ENCODE measurements around the gene WWTR1. TPM values are rescaled to one million over a fixed set of nuclear protein-coding genes. Genes with fewer than 3 reads are reported as not detected.

WWTR1 gene
- total and polyA plus RNA-seq, 2 of the 8 experiments (the other 6 are each of a cell fraction or from before 2014, with no cell fraction given), result 15.7 to 18.6 TPM

DNA sequence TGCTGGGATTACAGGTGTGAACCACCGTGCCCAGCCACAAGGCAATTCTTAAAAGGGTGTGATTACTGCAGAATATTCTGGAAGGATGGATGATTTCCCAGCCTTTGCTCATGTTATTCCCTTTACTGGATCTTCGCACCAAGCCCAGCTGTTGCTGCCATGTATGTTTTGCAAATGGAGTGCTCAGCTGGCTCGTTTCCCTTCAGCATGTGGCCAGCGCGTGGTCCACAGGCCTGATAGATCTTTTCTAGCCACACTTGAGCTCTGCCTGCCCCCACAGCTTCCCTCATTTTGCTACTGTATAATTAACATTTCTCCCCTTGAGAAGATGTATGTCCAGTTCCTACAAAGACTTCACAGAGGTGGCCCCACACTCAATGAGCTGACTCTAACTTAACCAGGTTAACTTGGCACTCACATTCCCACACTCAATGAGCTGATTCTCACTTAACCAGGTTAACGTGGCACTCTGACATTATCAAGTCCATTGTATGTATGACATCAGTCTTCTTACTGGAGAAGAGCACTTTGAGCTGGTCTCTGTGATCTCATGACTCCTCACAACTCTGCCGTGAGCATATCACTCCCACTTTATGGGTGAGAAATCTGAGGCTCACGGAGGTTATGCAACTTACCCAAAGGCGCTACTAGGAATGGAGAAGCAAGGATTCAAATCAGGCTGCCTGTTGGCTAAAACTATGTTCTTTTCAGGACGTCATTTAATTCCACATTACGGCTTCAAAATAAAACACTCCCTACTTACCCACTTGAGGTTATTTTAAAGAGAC lies 134.1 kb downstream of the WWTR1 start:
- Histone ChIP-seq H2AK5ac (ENCODE audit: low read depth, low read length) (no peak overlapping the region), H3K79me1 (ENCODE audit: low read depth, low read length) (no peaks in the 10 kb centered on the region), H2BK15ac (ENCODE audit: low read length) (no peak overlapping the region), H3K4me1 (replicated peaks in 1 of 4; ENCODE audit: control insufficient read depth in 3 of 4, insufficient read depth in 4 of 4, low read length in 3 of 4) (no peaks in the 10 kb centered on the region), H3K23ac (ENCODE audit: insufficient read length) (no peak overlapping the region), H3K14ac (ENCODE audit: insufficient read length) (no peak overlapping the region), H3K36me3 (ENCODE audit: control insufficient read depth in 2 of 4, insufficient read depth in 4 of 4, low read length in 3 of 4) (peaks cover 2 to 9% (median 4%) of the 10 kb centered on the region in 4 experiments; a peak in 4 of 8 replicates), H3K23me2 (ENCODE audit: low read depth, low read length) (no peaks in the 10 kb centered on the region), H4K5ac (ENCODE audit: insufficient read length, low read depth, low read length) (no peak overlapping the region), H4K91ac (replicated peaks; ENCODE audit: insufficient read length, low read length) (no peak overlapping the region), H3K27ac (ENCODE audit: low read depth, low read length) (no peak overlapping the region), H2BK120ac (replicated peaks; ENCODE audit: low read depth, low read length) (no peak overlapping the region), H3K4ac (replicated peaks; ENCODE audit: insufficient read length, low read depth, low read length) (no peak overlapping the region), H3K27me3 (replicated peaks in 1 of 4; ENCODE audit: control insufficient read depth in 3 of 4, extremely low read depth in 1 of 4, insufficient read depth in 3 of 4, low read length in 3 of 4) (no peaks in the 10 kb centered on the region), H2BK20ac (ENCODE audit: low read length) (no peak overlapping the region), H3K18ac (ENCODE audit: extremely low read depth, low read length) (no peak overlapping the region), H3K56ac (replicated peaks; ENCODE audit: insufficient read length, low read depth, low read length) (no peak overlapping the region), H3K4me2 (ENCODE audit: insufficient read depth in 1 of 2, low read depth in 2 of 2, low read length in 2 of 2) (no peak overlapping the region), H3K9ac (replicated peaks in 1 of 4; ENCODE audit: extremely low read depth in 1 of 4, low read depth in 3 of 4, low read length in 3 of 4) (no peak overlapping the region), H3K9me3 (ENCODE audit: insufficient read depth in 2 of 2, low read depth in 1 of 2, low read length in 1 of 2) (no peaks in the 10 kb centered on the region), H4K20me1 (replicated peaks in 1 of 2; ENCODE audit: control insufficient read depth in 1 of 2, insufficient read depth in 2 of 2, low read length in 2 of 2) (no peaks in the 10 kb centered on the region), H3K4me3 (ENCODE audit: extremely low read depth in 1 of 4, insufficient read depth in 2 of 4, low read depth in 3 of 4, low read length in 4 of 4) (no peak overlapping the region), H2AFZ (ENCODE audit: low read length) (no peak overlapping the region), H2BK12ac (ENCODE audit: low read depth, low read length) (no peak overlapping the region), H3K79me2 (ENCODE audit: control insufficient read depth in 1 of 2, insufficient read depth in 2 of 2, low read length in 2 of 2) (no peaks in the 10 kb centered on the region), H4K8ac (ENCODE audit: extremely low read depth, insufficient read depth, low read length) (no peak overlapping the region), H2BK5ac (ENCODE audit: low read depth, low read length) (no peak overlapping the region)
- FAIRE-seq (no peak), DNase-seq (ENCODE audit: low read depth in 1 of 2, low spot score in 2 of 2) (no peak)
- 92% methylated on average over 11 of the region's 11 CpGs; no CpG with 5 or more reads in 1 of the 2 experiments for WGBS, 2 experiments (ENCODE audit: extremely low coverage in 1 of 2, insufficient coverage in 1 of 2, insufficient read length in 1 of 2, insufficient replicate concordance in 2 of 2, low coverage in 1 of 2, low lambda C conversion rate in 2 of 2, missing lambda C conversion rate in 1 of 2)
- CTCF ChIA-PET (ENCODE audit: partially characterized antibody), result interaction anchor here (0.6 to 2.5 kb wide), 10 partner anchors 8 to 566 kb away, joined by 3 to 22 read pairs (median 6); no protein-coding TSS in a partner anchor
- POLR2A ChIA-PET (ENCODE audit: partially characterized antibody), result no interaction called here
- TF ChIP-seq TAF1 (IDR thresholded peaks at IDR 0.05; ENCODE audit: low read depth, low read length), result no peak
- TF ChIP-seq SAP30 (IDR thresholded peaks at IDR 0.05; ENCODE audit: insufficient read depth, insufficient replicate concordance, low read length), result no peak
- no peak for TF ChIP-seq HDAC2 (IDR thresholded peaks at IDR 0.05; ENCODE audit: borderline replicate concordance in 1 of 2, low read depth in 2 of 2, low read length in 2 of 2)
- no peak for TF ChIP-seq GABPA (IDR thresholded peaks at IDR 0.05; ENCODE audit: borderline replicate concordance, insufficient read depth, low read length)
- TF ChIP-seq SP4 (IDR thresholded peaks at IDR 0.05; ENCODE audit: low read length), result no peak
- no peak for TF ChIP-seq TAF7 (optimal IDR thresholded peaks at IDR 0.05; ENCODE audit: borderline replicate concordance, low read depth, low read length)
- TF ChIP-seq POLR2AphosphoS5 (IDR thresholded peaks at IDR 0.05; ENCODE audit: low read depth, low read length), result no peak
- TF ChIP-seq TEAD4 (IDR thresholded peaks at IDR 0.05; ENCODE audit: low read depth, low read length), result no peak
- no peak for TF ChIP-seq CHD1 (IDR thresholded peaks at IDR 0.05; ENCODE audit: low read depth, low read length)
- TF ChIP-seq EP300 (IDR thresholded peaks at IDR 0.05; ENCODE audit: borderline replicate concordance in 1 of 2, low read depth in 2 of 2, low read length in 2 of 2), result no peak
- TF ChIP-seq RAD21 (IDR thresholded peaks at IDR 0.05 in 1 of 2, conservative IDR thresholded peaks at IDR 0.05 in 1 of 2; ENCODE audit: low read depth in 2 of 2, low read length in 2 of 2), result no peak
- no peak for TF ChIP-seq CEBPB (IDR thresholded peaks at IDR 0.05; ENCODE audit: low read depth, low read length)
